Sciatic nerve (tissue), 2 donors: ENCODE data around the gene DIP2B. TPM values are rescaled to one million over a fixed set of nuclear protein-coding genes. Genes with fewer than 3 reads are reported as not detected.

Experiments
- ATAC-seq: fragments of 200-7000 bp; cut with Tn5 transposase; one replicate; pipeline ENCODE4 v1.9.1; 2020; ENCODE audit warnings: mild to moderate bottlenecking, moderate library complexity
- DNase-seq: peaks from one replicate; pipeline ENCODE4 v3.0.0-alpha.2; 2020; ENCODE audit warnings: low spot score
- intact Hi-C: fragments of 100-400 bp; cut with DNase I; formaldehyde crosslinking; loops from one replicate; pipeline ENCODE4 v1.14.2; 2022
- total RNA-seq: library from RNA; stranded (reverse); fragmentation: NEBNext Ultra II Directional; extraction: Animal tissue kit (Norgen Biotek cat#: 25700); gene quantifications from one replicate; pipeline ENCODE4 v1.2.1, GENCODE V29; 2021
- donor health status: DM: no; HTN: no; CAD: no.
- donor health status: DM: no; HTN: no; CAD: no.

DIP2B gene
- total RNA-seq, 1 donor from 2014 or later, result 47.4 TPM

GRCh38 chr12:50686406-50686805, 181.6 kb downstream of the DIP2B start:
- ATAC-seq (no peak), DNase-seq (no peak)
- intact Hi-C loops, result loop anchor here (1.0 kb wide), 1 partner anchor 41 kb away; no protein-coding TSS in a partner anchor

- ATAC-seq (no peak), DNase-seq (no peak)
- intact Hi-C loops, result loop anchor here (1.0 kb wide), 1 partner anchor 40 kb away; no protein-coding TSS in a partner anchor
These were observed 182.2 kb downstream of the DIP2B start for GRCh38 chr12:50686976-50687375.

- no peak for DNase-seq
- intact Hi-C loops, result no loop called here
- no peak for ATAC-seq
These were observed 184.7 kb downstream of the DIP2B start for GRCh38 chr12:50689437-50689836.

GRCh38 chr12:50690925-50691324, 186.1 kb downstream of the DIP2B start:
- intact Hi-C loops, result no loop called here
- peak; percentile 71 for DNase-seq
- peak; percentile 97 for ATAC-seq

- ATAC-seq (no peak), DNase-seq (no peak)
- intact Hi-C loops, result no loop called here
These were observed 191.2 kb downstream of the DIP2B start for GRCh38 chr12:50695961-50696360.

- DNase-seq (no peak), ATAC-seq (no peak)
- intact Hi-C loops, result no loop called here
These were observed 192.1 kb downstream of the DIP2B start for GRCh38 chr12:50696931-50697330.

GRCh38 chr12:50699154-50699553, 194.4 kb downstream of the DIP2B start:
- DNase-seq, result no peak
- intact Hi-C loops, result no loop called here
- no peak for ATAC-seq

- intact Hi-C loops, result no loop called here
- ATAC-seq (no peak), DNase-seq (no peak)
These were observed 195.2 kb downstream of the DIP2B start for GRCh38 chr12:50699940-50700339.

- ATAC-seq (no peak), DNase-seq (no peak)
- intact Hi-C loops, result no loop called here
These were observed 201.8 kb downstream of the DIP2B start for GRCh38 chr12:50706606-50707005.

GRCh38 chr12:50707396-50707795, 202.6 kb downstream of the DIP2B start:
- ATAC-seq, result no peak
- intact Hi-C loops, result no loop called here

GRCh38 chr12:50708631-50709030, 203.8 kb downstream of the DIP2B start:
- no peak for DNase-seq
- ATAC-seq, result no peak
- intact Hi-C loops, result no loop called here

More at GRCh38 chr12:50707396-50707795, 202.6 kb downstream of the DIP2B start:
- DNase-seq, result no peak

- intact Hi-C loops, result no loop called here
- ATAC-seq (no peak), DNase-seq (no peak)
These were observed 206.3 kb downstream of the DIP2B start for GRCh38 chr12:50711121-50711520.

GRCh38 chr12:50715174-50715573, 210.4 kb downstream of the DIP2B start:
- DNase-seq, result no peak
- intact Hi-C loops, result no loop called here
- ATAC-seq, result peak; percentile 51

GRCh38 chr12:50718760-50719159, 214.0 kb downstream of the DIP2B start:
- DNase-seq (no peak), ATAC-seq (no peak)
- intact Hi-C loops, result no loop called here

- DNase-seq (no peak), ATAC-seq (no peak)
- intact Hi-C loops, result no loop called here
These were observed 215.3 kb downstream of the DIP2B start for GRCh38 chr12:50720085-50720484.

- ATAC-seq, result no peak
- intact Hi-C loops, result no loop called here
These were observed 215.7 kb downstream of the DIP2B start for GRCh38 chr12:50720501-50720900.

GRCh38 chr12:50723865-50724264, 219.1 kb downstream of the DIP2B start:
- DNase-seq (no peak), ATAC-seq (peak; percentile 38)
- intact Hi-C loops, result no loop called here

More at GRCh38 chr12:50720501-50720900, 215.7 kb downstream of the DIP2B start:
- DNase-seq, result no peak

GRCh38 chr12:50725011-50725942, 220.5 kb downstream of the DIP2B start:
- ATAC-seq (peak; percentile 95), DNase-seq (no peak)
- intact Hi-C loops, result no loop called here

- intact Hi-C loops, result loop anchor here (1.0 kb wide), 1 partner anchor 41 kb away; no protein-coding TSS in a partner anchor
- ATAC-seq, result no peak
These were observed 222.7 kb downstream of the DIP2B start for GRCh38 chr12:50727466-50727865.

GRCh38 chr12:50728417-50728816, 223.6 kb downstream of the DIP2B start:
- DNase-seq, result no peak
- intact Hi-C loops, result no loop called here
- ATAC-seq, result no peak

More at GRCh38 chr12:50727466-50727865, 222.7 kb downstream of the DIP2B start:
- no peak for DNase-seq
